ENCODE measurements around the gene CTIF.

DNA sequence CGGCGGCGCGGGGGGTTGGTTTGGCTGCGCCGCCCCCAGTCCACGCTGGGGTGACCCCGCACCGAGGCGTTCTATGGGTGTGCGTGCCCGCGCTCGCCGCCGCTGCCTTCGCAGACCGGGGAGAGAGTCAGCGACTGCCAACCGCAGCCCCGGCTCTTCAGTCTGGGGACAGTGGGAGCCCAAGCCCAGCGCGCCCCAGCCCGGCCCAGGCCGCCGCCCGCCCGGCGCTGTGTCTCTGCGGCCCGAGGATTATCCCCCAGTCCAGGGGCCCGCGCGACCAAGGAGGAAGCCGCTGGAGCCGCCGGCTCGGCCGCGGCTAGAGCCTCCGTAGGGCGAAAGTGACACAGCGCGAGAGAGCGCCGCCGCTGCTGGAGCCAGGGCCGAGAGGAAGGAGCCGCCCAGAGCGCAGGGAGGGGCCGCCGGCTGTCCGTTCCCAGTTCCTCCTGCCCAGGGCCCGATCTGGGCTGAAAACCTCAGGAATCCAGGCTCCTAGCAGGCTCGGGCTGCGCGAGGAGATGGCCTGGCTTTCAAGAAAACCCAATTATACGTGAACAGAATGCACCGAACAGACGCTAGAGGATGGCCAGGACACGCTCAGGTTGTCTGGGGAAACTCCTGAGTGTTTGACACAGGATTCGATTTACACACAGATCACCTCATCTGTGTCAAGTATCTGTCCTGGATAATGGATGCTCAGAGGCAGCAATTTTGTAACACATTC, 2.4 kb downstream of the CTIF start:
- TF ChIP-seq CTCF (conservative IDR thresholded peaks at IDR 0.05; ENCODE audit: low read depth, low read length) (no peak), EZH2 (IDR thresholded peaks at IDR 0.05; ENCODE audit: low read length, unreplicated experiment) (no peak)
